ENCODE measurements around the gene NELL1.
"Not testable (repeated sequence)": the region's sequence is repeated elsewhere in the genome, so short reads cannot be mapped to it uniquely, and the experiment has no call there.

NELL1 gene

GRCh38 chr11:20770414-20770946 lies 101.1 kb downstream of the NELL1 start:
- no peak for DNase-seq (ENCODE audit: low read depth)

GRCh38 chr11:20771026-20771425 lies 101.6 kb downstream of the NELL1 start:
- DNase-seq (ENCODE audit: low read depth): no peak

- DNase-seq (ENCODE audit: low read depth): no peak
Observed at GRCh38 chr11:20771681-20772080, 102.3 kb downstream of the NELL1 start.

DNA sequence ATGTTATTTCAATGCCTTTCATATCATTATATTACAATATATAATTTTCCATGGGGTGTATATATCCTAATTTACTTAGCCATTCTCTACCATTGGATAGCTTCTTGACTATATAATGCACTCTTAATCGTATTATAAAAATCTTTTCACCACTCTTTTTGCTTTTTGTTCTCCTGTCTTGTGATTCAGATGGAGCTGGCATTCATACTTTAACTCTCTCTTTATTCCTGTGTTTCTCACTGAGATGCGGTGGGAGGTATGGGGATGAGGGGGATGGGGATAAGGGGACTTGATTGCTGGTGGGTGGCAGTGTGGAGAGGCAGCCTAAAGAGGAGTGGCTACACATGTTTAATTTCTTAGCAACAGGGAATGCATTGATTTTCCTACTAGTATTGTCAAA lies 105.9 kb downstream of the NELL1 start:
- DNase-seq (ENCODE audit: low read depth): no peak

DNA sequence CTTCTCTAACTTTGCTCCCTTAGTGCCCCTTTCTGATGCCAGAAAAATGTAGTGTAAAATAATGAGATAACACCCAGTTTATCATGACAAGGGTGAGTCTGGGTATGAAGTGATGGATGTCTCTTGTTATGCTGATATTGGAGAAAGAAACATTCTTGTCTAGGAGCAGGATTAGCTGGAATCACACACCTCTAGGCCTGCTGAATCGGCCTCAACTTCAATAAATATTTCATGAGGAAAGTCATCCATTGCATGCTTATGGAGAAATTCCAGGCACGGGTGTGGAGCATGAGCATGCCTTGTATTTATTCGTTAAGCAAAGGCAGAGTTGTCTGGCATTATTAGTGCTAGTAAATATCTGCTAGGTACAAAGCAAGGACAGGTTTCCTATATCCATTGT lies 113.4 kb downstream of the NELL1 start:
- no peak for DNase-seq (ENCODE audit: low read depth)

GRCh38 chr11:20783220-20783619 lies 113.8 kb downstream of the NELL1 start:
- DNase-seq (ENCODE audit: low read depth): no peak

GRCh38 chr11:20790622-20791021 lies 121.2 kb downstream of the NELL1 start:
- no peak for DNase-seq (ENCODE audit: low read depth)

DNA sequence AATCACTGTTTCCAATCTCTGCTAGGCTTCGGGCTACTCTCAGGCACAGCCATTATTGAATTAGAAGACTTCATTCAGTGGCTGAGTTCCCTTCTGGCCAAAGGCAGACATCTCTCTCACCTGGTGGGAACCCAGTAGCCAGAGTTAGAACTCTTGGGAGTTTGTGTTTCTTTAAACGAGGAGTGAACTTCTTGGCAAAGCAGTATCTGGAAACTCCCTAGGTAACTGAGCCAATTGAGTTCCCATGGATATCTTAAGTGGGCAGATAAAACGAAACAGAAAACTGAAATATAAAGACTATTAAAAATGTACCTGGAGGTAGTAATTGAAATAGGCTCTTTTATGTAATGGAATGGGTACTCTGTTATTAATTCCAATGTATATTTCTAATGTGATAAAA lies 125.6 kb downstream of the NELL1 start:
- DNase-seq (ENCODE audit: low read depth): no peak

GRCh38 chr11:20808328-20808727 lies 138.9 kb downstream of the NELL1 start:
- DNase-seq (ENCODE audit: low read depth): no peak

DNA sequence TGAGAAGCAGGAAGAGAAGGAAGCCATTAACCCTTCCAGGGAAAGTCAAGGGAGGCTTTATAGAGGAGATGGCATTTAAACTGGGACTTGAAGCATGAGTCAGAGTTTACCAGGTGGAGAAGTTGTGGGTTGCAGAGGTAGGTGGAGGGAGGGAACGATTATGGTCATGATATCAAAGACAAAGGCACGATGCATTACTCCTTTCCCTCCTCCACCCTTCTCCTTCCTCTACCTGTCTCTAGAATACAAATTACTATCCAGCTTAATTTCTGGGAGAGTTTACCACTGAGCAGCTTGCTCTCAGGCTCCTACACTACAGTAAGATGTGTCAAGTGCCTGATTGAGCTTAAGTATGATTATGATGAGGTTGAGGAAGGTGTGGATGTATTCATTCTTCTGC lies 151.7 kb downstream of the NELL1 start:
- no peak for DNase-seq (ENCODE audit: low read depth)

DNA sequence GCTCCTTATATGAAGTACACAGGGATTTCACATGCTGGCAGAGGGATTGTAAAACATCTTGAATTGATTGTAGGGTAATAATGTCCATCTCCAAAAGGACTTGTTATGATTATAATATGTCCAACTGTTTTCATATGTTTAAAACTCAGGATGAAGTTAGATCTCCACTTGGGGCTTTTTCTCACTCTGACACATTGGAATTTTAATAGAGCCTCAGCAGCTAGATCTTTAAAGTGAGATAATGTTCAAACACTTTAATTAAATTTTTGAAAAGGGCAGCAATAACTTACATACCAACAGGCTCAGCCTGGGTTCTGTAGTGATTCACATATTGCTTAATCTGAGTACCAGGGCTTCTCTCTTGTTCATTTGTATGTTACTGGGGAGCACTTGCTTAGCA lies 152.1 kb downstream of the NELL1 start:
- DNase-seq (ENCODE audit: low read depth): no peak

DNA sequence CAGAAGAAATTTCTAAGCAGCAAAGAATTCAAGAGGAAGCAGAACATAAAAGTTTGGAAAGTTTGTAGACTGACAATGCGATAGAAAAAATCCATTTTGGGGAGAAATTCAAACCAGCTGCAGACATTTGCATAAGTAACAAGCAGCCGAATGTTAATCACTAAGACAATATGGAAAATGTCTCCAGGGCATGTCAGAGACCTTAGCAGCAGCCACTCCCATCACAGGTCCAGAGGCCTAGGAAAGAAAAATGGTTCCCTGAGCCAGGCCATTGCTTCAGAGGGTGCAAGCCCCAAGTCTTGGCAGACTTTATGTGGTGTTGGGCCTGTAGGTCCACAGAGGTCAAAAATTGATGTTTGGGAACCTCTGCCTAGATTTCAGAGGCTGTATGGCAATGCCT lies 155.4 kb downstream of the NELL1 start:
- DNase-seq (ENCODE audit: low read depth): no peak

- DNase-seq (ENCODE audit: low read depth): no peak
Observed at GRCh38 chr11:20835561-20835960, 166.2 kb downstream of the NELL1 start.

DNA sequence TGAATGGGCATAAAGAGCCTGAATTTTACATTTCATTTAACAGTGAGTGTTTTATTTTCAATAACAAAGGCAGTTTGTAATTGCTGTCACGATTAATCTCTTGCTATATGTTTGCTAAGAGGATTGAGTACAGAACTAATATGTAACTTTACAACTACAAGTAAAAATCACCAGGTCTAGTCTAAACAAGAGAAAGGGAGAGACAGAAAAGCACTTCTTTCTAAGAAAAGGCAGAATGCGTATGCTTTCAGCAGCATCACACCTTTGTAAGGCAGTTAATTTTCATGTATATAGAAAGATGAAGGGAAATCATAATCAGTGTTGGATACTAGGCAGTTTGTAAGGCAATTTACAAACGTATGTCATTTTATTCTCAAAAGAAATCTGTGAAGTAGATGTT lies 169.8 kb downstream of the NELL1 start:
- no peak for DNase-seq (ENCODE audit: low read depth)

GRCh38 chr11:20840341-20840740 lies 171.0 kb downstream of the NELL1 start:
- DNase-seq (ENCODE audit: low read depth): no peak

DNA sequence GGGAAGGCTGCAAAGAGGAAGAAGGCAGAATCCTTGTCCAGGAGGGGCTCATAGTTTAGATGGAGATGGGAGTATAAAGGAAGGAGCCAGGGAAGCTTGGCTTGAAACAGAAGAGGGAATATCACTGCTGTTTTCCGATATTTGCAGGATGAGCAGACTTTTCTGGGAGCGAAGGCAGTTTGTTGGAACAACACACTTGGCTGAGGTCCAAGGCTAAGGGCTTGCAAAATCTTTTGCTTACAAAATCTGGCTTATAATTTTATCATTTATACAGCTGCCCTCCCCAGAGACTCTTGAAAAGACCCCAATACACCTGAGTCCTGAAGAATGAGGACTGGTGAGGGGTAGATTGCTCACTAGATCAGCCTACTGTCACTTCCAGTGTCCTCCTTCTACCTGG lies 174.8 kb downstream of the NELL1 start:
- DNase-seq (ENCODE audit: low read depth): no peak

DNA sequence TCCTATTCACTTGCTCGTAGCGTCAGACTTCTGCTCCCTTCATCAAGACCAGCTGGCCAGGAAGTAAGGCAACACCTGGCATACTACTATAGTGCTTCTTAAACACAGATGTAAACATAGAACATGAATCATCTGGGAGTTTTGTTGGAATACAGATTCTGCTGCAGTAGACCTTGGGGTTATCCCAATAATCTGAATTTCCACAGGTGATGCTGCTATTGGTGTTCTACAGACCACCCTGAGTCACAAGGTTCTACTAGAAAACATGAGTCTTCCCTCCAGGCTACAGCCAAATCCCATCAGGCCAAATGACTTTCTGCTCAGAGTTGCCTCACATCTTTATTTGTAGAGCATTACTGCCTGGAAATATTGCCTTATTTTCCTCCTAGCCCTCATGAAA lies 175.2 kb downstream of the NELL1 start:
- DNase-seq (ENCODE audit: low read depth): no peak

DNA sequence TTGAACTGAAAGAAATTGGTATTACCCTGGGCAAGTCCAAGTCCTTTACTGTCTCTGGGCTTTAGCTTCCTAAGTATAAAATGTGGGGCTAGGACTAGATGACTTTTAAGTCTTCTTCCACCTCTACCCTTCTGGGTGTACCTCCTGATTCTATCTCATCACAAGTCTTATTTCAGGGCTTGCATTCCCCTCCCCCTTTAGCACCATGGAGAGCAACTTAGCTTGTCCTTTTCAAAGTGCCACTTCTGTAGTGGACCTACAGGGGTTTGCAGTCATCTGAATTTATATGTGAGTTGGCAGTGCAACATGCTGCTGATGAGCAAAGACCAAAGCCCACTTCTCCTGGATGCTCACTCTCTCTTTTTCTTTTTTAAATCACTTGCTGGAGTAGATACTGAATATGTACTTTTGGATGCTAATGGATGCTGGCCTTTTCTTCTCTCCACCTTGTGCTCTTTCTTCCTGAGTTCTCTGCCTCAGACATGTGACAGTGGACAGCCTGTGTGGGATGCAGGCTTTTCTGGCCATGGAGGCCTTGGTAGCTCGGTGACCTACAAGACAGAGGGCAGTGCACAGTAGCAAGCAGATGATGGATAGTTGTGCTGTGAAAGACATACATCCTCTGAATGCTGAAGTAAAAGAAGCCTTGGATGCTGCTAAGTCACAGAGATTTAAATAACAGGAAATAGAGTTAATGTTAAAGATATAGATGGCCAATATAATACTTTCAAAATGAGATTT lies 185.0 kb downstream of the NELL1 start:
- DNase-seq (ENCODE audit: low read depth): no peak

DNA sequence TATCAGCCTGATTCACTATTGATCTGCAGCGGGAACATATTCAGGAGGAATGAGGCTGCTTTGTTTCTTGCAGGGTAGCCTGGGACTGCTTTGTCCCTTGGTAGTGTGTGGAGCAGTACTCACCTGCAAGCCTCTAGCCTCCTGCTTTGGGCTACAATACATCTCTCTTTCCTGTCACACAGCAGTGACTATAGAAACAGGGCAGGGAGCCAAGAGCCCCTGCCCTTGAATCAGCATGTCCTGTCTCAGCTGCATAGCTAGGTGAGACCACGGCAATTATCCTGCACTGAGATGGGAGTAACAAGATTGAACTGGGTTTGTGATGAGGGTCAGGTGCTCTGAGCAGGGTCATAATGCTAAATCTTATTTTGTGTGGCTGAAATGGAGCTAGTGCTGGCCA lies 191.9 kb downstream of the NELL1 start:
- no peak for DNase-seq (ENCODE audit: low read depth)

DNA sequence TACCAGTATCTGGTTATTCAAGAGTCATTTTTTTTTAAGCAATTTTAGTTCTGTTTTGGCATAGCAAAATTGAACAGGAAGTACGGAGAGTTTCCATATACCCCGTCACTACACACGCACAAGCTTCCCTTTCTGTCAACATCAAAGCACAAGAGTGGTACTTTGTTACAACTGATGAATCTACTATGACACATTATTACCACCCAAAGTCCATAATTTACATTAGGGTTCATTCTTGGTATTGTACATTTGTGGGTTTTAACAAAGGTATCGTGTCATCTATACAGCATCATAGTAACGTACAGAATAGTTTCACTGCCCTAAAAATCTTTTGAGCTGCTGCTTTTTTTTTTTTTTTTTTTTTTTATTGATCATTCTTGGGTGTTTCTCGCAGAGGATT lies 192.9 kb downstream of the NELL1 start:
- not testable (repeated sequence) for DNase-seq (ENCODE audit: low read depth)

GRCh38 chr11:20864628-20865027 lies 195.2 kb downstream of the NELL1 start:
- DNase-seq (ENCODE audit: low read depth): no peak

- no peak for DNase-seq (ENCODE audit: low read depth)
Observed at GRCh38 chr11:20865161-20865560, 195.8 kb downstream of the NELL1 start.

- DNase-seq (ENCODE audit: low read depth): no peak
Observed at GRCh38 chr11:20869123-20869522, 199.7 kb downstream of the NELL1 start.

GRCh38 chr11:20873054-20873453 lies 203.7 kb downstream of the NELL1 start:
- no peak for DNase-seq (ENCODE audit: low read depth)

Data from stimulated activated CD8-positive, alpha-beta memory T cell treated with anti-CD3 and anti-CD28 coated beads, Interleukin-15, amount 100 ng/mL, for 1 hour (primary cell).